SK-N-SH treated with all-trans-retinoic acid at 6 μM for 48 hours (cell line): ENCODE results near the gene TIAM1.

ENCODE experiments used
- ARNTL ChIP-seq: fragments of 450-650 bp; formaldehyde crosslinking; IDR thresholded peaks from 2 replicates; pipeline ENCODE4 v1.5.0; 2020; ENCODE audit warnings: low read depth, mild to moderate bottlenecking, moderate library complexity, borderline replicate concordance
- BACH2 ChIP-seq: fragments of 250-450 bp; sonication (Bioruptor Pico); IDR thresholded peaks from 2 replicates; pipeline ENCODE4 v1.9.0; 2021; ENCODE audit warnings: mild to moderate bottlenecking, borderline replicate concordance
- RARB ChIP-seq: fragments of 250-450 bp; sonication (Bioruptor Pico); IDR thresholded peaks from 2 replicates; pipeline ENCODE4 v1.8.0; 2021; ENCODE audit warnings: mild to moderate bottlenecking, moderate library complexity
- SNAI2 ChIP-seq: fragments of 250-450 bp; sonication (Bioruptor Pico); IDR thresholded peaks from 2 replicates; pipeline ENCODE4 v1.5.0; 2020; ENCODE audit warnings: mild to moderate bottlenecking, moderate library complexity
- ZC3H10 ChIP-seq: fragments of 250-450 bp; sonication (Bioruptor Pico); IDR thresholded peaks from 2 replicates; pipeline ENCODE4 v1.5.1; 2021; ENCODE audit warnings: mild to moderate bottlenecking, moderate library complexity
- ZFP3 ChIP-seq: fragments of 250-450 bp; sonication (Bioruptor Pico); IDR thresholded peaks from 2 replicates; pipeline ENCODE4 v1.5.0; 2020; ENCODE audit warnings: mild to moderate bottlenecking, moderate library complexity
- ZNF565 ChIP-seq: fragments of 450-650 bp; formaldehyde crosslinking; conservative IDR thresholded peaks from 2 replicates; pipeline ENCODE4 v1.5.0; 2020; ENCODE audit warnings: low read depth, mild to moderate bottlenecking, moderate library complexity
- TF ChIP-seq, protein P1 (sequence below): fragments of 250-450 bp; sonication (Bioruptor Pico); IDR thresholded peaks from 2 replicates; pipeline ENCODE4 v1.5.1; 2021; ENCODE audit warnings: mild to moderate bottlenecking, moderate library complexity

DNA sequence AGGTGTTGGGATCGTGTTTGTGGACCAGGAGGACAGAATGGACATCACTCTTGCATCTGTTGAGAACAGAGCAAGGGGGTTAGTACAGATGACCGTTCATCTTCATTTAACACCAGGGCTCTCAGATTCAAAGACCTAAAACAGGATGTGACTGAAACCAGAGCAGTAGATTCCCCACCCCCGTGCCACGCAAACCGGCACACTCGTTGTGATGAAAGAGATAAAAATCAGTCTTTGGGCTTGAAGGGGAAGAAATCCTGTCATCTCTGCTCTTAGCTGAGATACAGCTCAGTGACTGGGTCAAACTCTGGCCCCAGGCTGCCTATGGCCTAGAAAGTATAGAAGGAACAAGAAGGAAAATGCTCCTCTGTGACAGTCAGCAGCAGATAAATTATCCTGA lies 159.6 kb downstream of the TIAM1 start:
- TF ChIP-seq BACH2 (CRISPR knock-in tag) (no peak), ARNTL (CRISPR knock-in tag) (no peak), RARB (CRISPR knock-in tag) (no peak), SNAI2 (no peak), ZNF565 (no peak), ZC3H10 (CRISPR knock-in tag) (no peak), ZFP3 (CRISPR knock-in tag) (no peak)
- TF ChIP-seq, protein P1, sequence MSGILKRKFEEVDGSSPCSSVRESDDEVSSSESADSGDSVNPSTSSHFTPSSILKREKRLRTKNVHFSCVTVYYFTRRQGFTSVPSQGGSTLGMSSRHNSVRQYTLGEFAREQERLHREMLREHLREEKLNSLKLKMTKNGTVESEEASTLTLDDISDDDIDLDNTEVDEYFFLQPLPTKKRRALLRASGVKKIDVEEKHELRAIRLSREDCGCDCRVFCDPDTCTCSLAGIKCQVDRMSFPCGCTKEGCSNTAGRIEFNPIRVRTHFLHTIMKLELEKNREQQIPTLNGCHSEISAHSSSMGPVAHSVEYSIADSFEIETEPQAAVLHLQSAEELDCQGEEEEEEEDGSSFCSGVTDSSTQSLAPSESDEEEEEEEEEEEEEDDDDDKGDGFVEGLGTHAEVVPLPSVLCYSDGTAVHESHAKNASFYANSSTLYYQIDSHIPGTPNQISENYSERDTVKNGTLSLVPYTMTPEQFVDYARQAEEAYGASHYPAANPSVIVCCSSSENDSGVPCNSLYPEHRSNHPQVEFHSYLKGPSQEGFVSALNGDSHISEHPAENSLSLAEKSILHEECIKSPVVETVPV (CRISPR knock-in tag): no peak
